K562 (cell line): ENCODE results near the gene MSRB2. TPM values are rescaled to one million over a fixed set of nuclear protein-coding genes. Genes with fewer than 3 reads are reported as not detected.

Experiments used
- ATAC-seq: fragments of 200-7000 bp; cut with Tn5 transposase; 3 replicates; pipeline ENCODE4 v1.9.1; 2020; ENCODE audit warnings: moderate library complexity
- BruUV-seq: library from RNA; stranded (reverse); fragments of 400-500 nt; replicated peaks from 2 replicates; lab custom pipeline; 2021; lab: Mats Ljungman, UMichigan
- CTCF ChIA-PET: fragments of 300-600 bp; formaldehyde crosslinking; extraction: SDS; loops from one replicate; lab custom pipeline; 2021; ENCODE audit warnings: low intra/inter-chr PET ratio; lab: Yijun Ruan, JAX
- POLR2A ChIA-PET: fragments of 300-600, 350-650 bp; sonication (Branson Sonifier 250); formaldehyde crosslinking; extraction: SDS; loops from one replicate; lab custom pipeline; 2021; ENCODE audit warnings: antibody characterized with exemption, inconsistent platforms; lab: Yijun Ruan, JAX
- DNase-seq, 4 experiments: peaks; one replicate each; pipeline versions ENCODE4 v3.0.0 to v3.0.0-alpha.2; 2011 to 2018; ENCODE audit warnings: low spot score in 3 of 4, mixed read lengths in 3 of 4; ENCODE audit errors: extremely low read depth in 1 of 4
- FAIRE-seq: peaks from 2 replicates; lab custom pipeline; 2011; peaks lifted over from hg19 to GRCh38; lab: Jason Lieb, UNC
- H2AFZ ChIP-seq: 2 replicates; pipeline ENCODE4 v1.6.0; 2011; ENCODE audit warnings: low read depth, low read length, control low read depth, inconsistent platforms
- H3K27ac ChIP-seq: fragments of 200-600 bp; 3 replicates; pipeline ENCODE4 v1.8.0; 2011; ENCODE audit warnings: low read depth, mild to moderate bottlenecking, control low read depth, inconsistent platforms, low read length, moderate library complexity, mixed read lengths; ENCODE audit errors: extremely low read depth
- H3K27me3 ChIP-seq, 2 experiments: fragments of 300-600 bp in 1 of 2; 2 replicates in 1 of 2; 3 replicates in 1 of 2; pipeline versions ENCODE4 v1.6.0 to v1.8.0; 2011; ENCODE audit warnings: inconsistent platforms in 2 of 2, low read length in 2 of 2, mild to moderate bottlenecking in 1 of 2, mixed read lengths in 1 of 2, moderate library complexity in 1 of 2; ENCODE audit not compliant: control insufficient read depth in 2 of 2, insufficient read depth in 2 of 2
- H3K36me3 ChIP-seq: fragments of 300-600 bp; 3 replicates; pipeline ENCODE4 v1.8.0; 2011; ENCODE audit warnings: mild to moderate bottlenecking, low read length, inconsistent platforms; ENCODE audit not compliant: control insufficient read depth, insufficient read depth
- H3K4me1 ChIP-seq, 2 experiments: fragments of 200-600 bp in 1 of 2; replicated peaks in 1 of 2; 2 replicates in 1 of 2; 3 replicates in 1 of 2; pipeline versions ENCODE4 v1.5.1 to v1.8.0; 2011; ENCODE audit warnings: inconsistent platforms in 2 of 2, low read length in 2 of 2, mild to moderate bottlenecking in 1 of 2, mixed read lengths in 1 of 2, moderate library complexity in 1 of 2; ENCODE audit not compliant: control insufficient read depth in 2 of 2, insufficient read depth in 2 of 2
- H3K4me2 ChIP-seq: 2 replicates; pipeline ENCODE4 v1.6.1; 2011; ENCODE audit warnings: low read length, control low read depth, inconsistent platforms, mixed read lengths; ENCODE audit not compliant: insufficient read depth
- H3K4me3 ChIP-seq: fragments of 200-600 bp; sonication (generic), shearing (Covaris generic); 2 replicates; pipeline ENCODE4 v1.5.1; 2016; ENCODE audit warnings: control low read depth, inconsistent platforms
- H3K79me2 ChIP-seq: fragments of 200-600 bp; 3 replicates; pipeline ENCODE4 v1.8.0; 2011; ENCODE audit warnings: low read length, inconsistent platforms; ENCODE audit not compliant: control insufficient read depth, insufficient read depth
- H3K9ac ChIP-seq, 2 experiments: 2 replicates each; pipeline versions ENCODE4 v1.6.0 to v1.6.1; 2011; ENCODE audit warnings: low read depth in 2 of 2, low read length in 2 of 2, control low read depth in 1 of 2, inconsistent platforms in 1 of 2, mild to moderate bottlenecking in 1 of 2, mixed read lengths in 1 of 2; ENCODE audit not compliant: insufficient read depth in 1 of 2
- H3K9me1 ChIP-seq: one replicate; pipeline ENCODE4 v1.6.0; 2011; ENCODE audit warnings: inconsistent platforms, mild to moderate bottlenecking, low read length, moderate library complexity; ENCODE audit not compliant: control insufficient read depth, insufficient read depth
- H3K9me3 ChIP-seq: replicated peaks from 2 replicates; pipeline ENCODE4 v1.5.1; 2011; ENCODE audit warnings: low read depth, low read length, inconsistent platforms; ENCODE audit not compliant: control insufficient read depth, insufficient read depth
- H4K20me1 ChIP-seq: replicated peaks from 2 replicates; pipeline ENCODE4 v1.6.1; 2011; ENCODE audit warnings: low read length, inconsistent platforms, mixed read lengths; ENCODE audit not compliant: control insufficient read depth, insufficient read depth
- ELF1 ChIP-seq: fragments of 200-800 bp; sonication (Bioruptor generic); IDR thresholded peaks from 2 replicates; pipeline ENCODE4 v1.6.1; 2016; ENCODE audit warnings: missing genetic modification characterization, missing compliant biosample characterization
- TCF7L2 ChIP-seq: fragments of 150-350 bp; IDR thresholded peaks from 2 replicates; pipeline ENCODE4 v1.6.1; 2016; ENCODE audit warnings: low read depth, mild to moderate bottlenecking, low read length, moderate library complexity
- ZFPM2 ChIP-seq: fragments of 250-450 bp; sonication (Bioruptor Pico); IDR thresholded peaks from 2 replicates; pipeline ENCODE4 v1.5.1; 2022; ENCODE audit warnings: mild to moderate bottlenecking
- ZNF436 ChIP-seq: fragments of 250-450, 450-650 bp; sonication (Bioruptor Pico); formaldehyde crosslinking; IDR thresholded peaks from 2 replicates; pipeline ENCODE4 v1.7.0; 2020; ENCODE audit warnings: mild to moderate bottlenecking
- WGBS: fragments of 100-300 bp; shearing (Covaris generic); methylation state at CpG from one replicate; pipeline ENCODE4 v1.1.6; 2016; ENCODE audit warnings: low coverage, mixed read lengths; ENCODE audit not compliant: insufficient coverage; ENCODE audit errors: missing lambda C conversion rate; 5-methylcytosine and 5-hydroxymethylcytosine counted together
- in situ Hi-C: fragments of 300-500 bp; cut with MboI; formaldehyde crosslinking; loops from 4 replicates; pipeline ENCODE4 v1.15.0; 2018; ENCODE audit warnings: inconsistent platforms, mixed read lengths
- intact Hi-C: fragments of 100-400 bp; cut with micrococcal nuclease; formaldehyde crosslinking; loops from 2 replicates; pipeline ENCODE4 v1.14.2; 2022
- polyA plus RNA-seq, 8 experiments: library from polyadenylated mRNA; depleted of rRNA in 4 of 8; stranded (reverse) in 5 of 8; unstranded in 3 of 8; fragments of >200 nt; fragmentation: Nextera tagmentation in 2 of 8; fragmentation: Illumina TruSeq in 1 of 8; extraction: Ambion mirVana in 2 of 8; extraction: Trizol in 1 of 8; gene quantifications; 2 replicates each; pipeline versions ENCODE4 v1.2.1 to v1.2.3, GENCODE V29; 2011 to 2014; ENCODE audit warnings: inconsistent platforms in 1 of 8, missing spikeins in 1 of 8
- total RNA-seq, 7 experiments: library from RNA; depleted of rRNA in 6 of 7; stranded (reverse); fragments of >200 nt in 6 of 7; fragmentation: Illumina TruSeq in 2 of 7; extraction: Trizol in 2 of 7; gene quantifications; 2 replicates each; pipeline versions ENCODE4 v1.2.1 to v1.2.3, GENCODE V29; 2011 to 2021; ENCODE audit warnings: low replicate concordance in 1 of 7
- TF ChIP-seq, protein P1 (sequence below): fragments of 200-600 bp; sonication (generic); IDR thresholded peaks from one replicate; pipeline ENCODE4 v1.6.1; 2012; ENCODE audit warnings: mild to moderate bottlenecking, low read depth, low read length, inconsistent platforms
- TF ChIP-seq, protein P2 (sequence below): fragments of 450-650 bp; IDR thresholded peaks from 2 replicates; pipeline ENCODE4 v1.6.1; 2017; ENCODE audit warnings: antibody characterized with exemption

Gene MSRB2
- total and polyA plus RNA-seq, 9 of the 15 experiments (the other 6 are each of a cell fraction or from before 2014, with no cell fraction given) = 1.5 to 22.3 (median 5.9) TPM

DNA sequence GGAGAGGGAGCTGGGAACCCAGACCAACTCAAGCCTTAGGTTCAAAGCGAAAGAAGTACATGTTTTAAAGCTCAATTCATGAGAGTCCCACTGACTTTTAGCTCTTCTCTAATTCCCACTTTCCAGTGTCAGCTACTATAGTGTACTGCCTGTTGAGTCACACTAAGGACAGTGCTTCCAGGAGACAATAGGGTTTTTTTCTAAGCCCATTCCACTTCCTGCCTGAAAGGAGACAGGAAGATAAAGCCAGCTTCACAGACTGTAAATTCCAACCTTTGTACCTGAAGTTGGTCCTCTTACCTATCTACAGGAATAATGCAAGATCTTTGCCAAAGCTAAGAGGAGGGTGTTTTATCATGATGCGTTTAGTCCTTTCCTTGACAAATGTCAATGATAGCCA, 4.4 kb downstream of the MSRB2 start:
- POLR2A ChIA-PET = interaction anchor here (0.9 kb wide), 1 partner anchor 10 kb away, joined by 4 read pairs; no protein-coding TSS in a partner anchor
- Histone ChIP-seq H3K79me2 (peaks cover 18% of the 10 kb centered on the region), H2AFZ (no peak overlapping the region), H4K20me1 (no peaks in the 10 kb centered on the region), H3K9me1 (no peaks in the 10 kb centered on the region), H3K27me3 (no peaks in the 10 kb centered on the region), H3K9me3 (no peaks in the 10 kb centered on the region; the same call in 1 of the 2 replicates), H3K4me2 (no peak overlapping the region), H3K9ac (no peak overlapping the region), H3K4me1 (peaks cover 14 to 19% of the 10 kb centered on the region in 2 experiments; a peak in 4 of 5 replicates)
- DNase-seq (no peak), ATAC-seq (no peak)
- 36% methylated on average over 2 of the region's 2 CpGs for WGBS
- in situ Hi-C loops = no loop called here
- intact Hi-C loops = no loop called here
- CTCF ChIA-PET = no interaction called here
- TF ChIP-seq, protein P1, sequence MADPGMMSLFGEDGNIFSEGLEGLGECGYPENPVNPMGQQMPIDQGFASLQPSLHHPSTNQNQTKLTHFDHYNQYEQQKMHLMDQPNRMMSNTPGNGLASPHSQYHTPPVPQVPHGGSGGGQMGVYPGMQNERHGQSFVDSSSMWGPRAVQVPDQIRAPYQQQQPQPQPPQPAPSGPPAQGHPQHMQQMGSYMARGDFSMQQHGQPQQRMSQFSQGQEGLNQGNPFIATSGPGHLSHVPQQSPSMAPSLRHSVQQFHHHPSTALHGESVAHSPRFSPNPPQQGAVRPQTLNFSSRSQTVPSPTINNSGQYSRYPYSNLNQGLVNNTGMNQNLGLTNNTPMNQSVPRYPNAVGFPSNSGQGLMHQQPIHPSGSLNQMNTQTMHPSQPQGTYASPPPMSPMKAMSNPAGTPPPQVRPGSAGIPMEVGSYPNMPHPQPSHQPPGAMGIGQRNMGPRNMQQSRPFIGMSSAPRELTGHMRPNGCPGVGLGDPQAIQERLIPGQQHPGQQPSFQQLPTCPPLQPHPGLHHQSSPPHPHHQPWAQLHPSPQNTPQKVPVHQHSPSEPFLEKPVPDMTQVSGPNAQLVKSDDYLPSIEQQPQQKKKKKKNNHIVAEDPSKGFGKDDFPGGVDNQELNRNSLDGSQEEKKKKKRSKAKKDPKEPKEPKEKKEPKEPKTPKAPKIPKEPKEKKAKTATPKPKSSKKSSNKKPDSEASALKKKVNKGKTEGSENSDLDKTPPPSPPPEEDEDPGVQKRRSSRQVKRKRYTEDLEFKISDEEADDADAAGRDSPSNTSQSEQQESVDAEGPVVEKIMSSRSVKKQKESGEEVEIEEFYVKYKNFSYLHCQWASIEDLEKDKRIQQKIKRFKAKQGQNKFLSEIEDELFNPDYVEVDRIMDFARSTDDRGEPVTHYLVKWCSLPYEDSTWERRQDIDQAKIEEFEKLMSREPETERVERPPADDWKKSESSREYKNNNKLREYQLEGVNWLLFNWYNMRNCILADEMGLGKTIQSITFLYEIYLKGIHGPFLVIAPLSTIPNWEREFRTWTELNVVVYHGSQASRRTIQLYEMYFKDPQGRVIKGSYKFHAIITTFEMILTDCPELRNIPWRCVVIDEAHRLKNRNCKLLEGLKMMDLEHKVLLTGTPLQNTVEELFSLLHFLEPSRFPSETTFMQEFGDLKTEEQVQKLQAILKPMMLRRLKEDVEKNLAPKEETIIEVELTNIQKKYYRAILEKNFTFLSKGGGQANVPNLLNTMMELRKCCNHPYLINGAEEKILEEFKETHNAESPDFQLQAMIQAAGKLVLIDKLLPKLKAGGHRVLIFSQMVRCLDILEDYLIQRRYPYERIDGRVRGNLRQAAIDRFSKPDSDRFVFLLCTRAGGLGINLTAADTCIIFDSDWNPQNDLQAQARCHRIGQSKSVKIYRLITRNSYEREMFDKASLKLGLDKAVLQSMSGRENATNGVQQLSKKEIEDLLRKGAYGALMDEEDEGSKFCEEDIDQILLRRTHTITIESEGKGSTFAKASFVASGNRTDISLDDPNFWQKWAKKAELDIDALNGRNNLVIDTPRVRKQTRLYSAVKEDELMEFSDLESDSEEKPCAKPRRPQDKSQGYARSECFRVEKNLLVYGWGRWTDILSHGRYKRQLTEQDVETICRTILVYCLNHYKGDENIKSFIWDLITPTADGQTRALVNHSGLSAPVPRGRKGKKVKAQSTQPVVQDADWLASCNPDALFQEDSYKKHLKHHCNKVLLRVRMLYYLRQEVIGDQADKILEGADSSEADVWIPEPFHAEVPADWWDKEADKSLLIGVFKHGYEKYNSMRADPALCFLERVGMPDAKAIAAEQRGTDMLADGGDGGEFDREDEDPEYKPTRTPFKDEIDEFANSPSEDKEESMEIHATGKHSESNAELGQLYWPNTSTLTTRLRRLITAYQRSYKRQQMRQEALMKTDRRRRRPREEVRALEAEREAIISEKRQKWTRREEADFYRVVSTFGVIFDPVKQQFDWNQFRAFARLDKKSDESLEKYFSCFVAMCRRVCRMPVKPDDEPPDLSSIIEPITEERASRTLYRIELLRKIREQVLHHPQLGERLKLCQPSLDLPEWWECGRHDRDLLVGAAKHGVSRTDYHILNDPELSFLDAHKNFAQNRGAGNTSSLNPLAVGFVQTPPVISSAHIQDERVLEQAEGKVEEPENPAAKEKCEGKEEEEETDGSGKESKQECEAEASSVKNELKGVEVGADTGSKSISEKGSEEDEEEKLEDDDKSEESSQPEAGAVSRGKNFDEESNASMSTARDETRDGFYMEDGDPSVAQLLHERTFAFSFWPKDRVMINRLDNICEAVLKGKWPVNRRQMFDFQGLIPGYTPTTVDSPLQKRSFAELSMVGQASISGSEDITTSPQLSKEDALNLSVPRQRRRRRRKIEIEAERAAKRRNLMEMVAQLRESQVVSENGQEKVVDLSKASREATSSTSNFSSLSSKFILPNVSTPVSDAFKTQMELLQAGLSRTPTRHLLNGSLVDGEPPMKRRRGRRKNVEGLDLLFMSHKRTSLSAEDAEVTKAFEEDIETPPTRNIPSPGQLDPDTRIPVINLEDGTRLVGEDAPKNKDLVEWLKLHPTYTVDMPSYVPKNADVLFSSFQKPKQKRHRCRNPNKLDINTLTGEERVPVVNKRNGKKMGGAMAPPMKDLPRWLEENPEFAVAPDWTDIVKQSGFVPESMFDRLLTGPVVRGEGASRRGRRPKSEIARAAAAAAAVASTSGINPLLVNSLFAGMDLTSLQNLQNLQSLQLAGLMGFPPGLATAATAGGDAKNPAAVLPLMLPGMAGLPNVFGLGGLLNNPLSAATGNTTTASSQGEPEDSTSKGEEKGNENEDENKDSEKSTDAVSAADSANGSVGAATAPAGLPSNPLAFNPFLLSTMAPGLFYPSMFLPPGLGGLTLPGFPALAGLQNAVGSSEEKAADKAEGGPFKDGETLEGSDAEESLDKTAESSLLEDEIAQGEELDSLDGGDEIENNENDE = no peak
- TF ChIP-seq, protein P2, sequence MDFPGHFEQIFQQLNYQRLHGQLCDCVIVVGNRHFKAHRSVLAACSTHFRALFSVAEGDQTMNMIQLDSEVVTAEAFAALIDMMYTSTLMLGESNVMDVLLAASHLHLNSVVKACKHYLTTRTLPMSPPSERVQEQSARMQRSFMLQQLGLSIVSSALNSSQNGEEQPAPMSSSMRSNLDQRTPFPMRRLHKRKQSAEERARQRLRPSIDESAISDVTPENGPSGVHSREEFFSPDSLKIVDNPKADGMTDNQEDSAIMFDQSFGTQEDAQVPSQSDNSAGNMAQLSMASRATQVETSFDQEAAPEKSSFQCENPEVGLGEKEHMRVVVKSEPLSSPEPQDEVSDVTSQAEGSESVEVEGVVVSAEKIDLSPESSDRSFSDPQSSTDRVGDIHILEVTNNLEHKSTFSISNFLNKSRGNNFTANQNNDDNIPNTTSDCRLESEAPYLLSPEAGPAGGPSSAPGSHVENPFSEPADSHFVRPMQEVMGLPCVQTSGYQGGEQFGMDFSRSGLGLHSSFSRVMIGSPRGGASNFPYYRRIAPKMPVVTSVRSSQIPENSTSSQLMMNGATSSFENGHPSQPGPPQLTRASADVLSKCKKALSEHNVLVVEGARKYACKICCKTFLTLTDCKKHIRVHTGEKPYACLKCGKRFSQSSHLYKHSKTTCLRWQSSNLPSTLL = no peak
- TF ChIP-seq TCF7L2 (no peak), ZFPM2 (CRISPR knock-in tag) (no peak), ZNF436 (CRISPR knock-in tag) (no peak), ELF1 (tag) (no peak)
- TF ChIP-seq, all 486 proteins: peak for 0
- no peak overlapping the region for H3K27ac ChIP-seq
- no peak for FAIRE-seq
- BruUV-seq = no TSS peak
- no peaks in the 10 kb centered on the region for H3K36me3 ChIP-seq
- no peak overlapping the region for H3K4me3 ChIP-seq
